GM18520 (cell line): ENCODE results near the gene FOSL1.

Experiments used
- ATAC-seq: cut with Tn5 transposase; IDR thresholded peaks from one replicate; pipeline ENCODE4 v1.9.1; 2021; ENCODE audit not compliant: unreplicated experiment

FOSL1 gene

GRCh38 chr11:65882120-65883057 lies 17.8 kb downstream of the FOSL1 start:
- no peak for ATAC-seq

DNA sequence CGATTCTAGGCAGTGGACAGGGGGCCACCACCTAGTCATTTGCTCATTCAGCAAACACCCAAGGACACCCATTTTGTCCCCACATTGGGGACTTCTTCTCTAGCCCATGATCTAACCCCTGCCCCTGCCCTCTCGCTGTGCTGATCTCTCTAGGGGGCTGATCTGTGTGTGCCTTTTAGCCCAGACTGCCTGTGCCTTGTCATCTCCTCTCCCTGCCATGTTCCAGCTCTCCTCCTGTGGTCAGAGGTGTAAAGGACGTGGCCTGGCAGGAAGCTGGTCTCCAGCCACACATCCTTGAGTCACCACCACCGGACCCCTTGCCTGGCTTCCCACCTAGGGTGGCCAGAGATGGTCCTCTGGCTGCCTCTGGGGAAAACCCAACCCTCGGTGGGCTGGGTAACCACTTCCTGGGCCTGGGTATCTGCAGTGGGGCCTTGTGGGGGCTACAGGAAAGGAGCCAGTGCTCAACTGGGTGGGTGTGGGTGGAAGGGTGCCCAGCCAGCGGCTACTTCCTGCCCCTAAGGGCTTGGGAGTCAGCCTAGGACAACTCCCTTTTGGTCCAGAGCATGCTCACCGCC lies 19.3 kb downstream of the FOSL1 start:
- ATAC-seq: no peak

- no peak for ATAC-seq
These were observed 20.2 kb downstream of the FOSL1 start for GRCh38 chr11:65880027-65880426.

DNA sequence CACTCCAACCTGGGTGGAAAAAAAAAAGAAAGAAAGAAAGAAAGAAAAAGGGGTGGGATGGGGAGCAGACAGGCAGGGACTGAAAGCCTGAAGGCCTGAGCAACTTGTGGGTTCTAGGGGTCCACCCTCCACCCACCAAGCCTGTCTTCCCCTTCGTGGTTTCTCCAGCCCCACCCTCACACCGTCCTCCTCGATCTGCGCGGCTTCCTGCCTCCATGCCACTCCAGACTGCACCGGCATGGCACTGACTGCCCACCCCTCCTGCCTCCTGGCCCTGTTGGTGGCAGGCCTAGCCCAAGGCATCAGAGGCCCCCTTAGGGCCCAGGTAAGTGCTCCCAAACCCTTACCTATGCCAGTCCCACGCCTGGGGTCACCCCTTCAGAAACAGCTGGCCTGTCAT lies 20.6 kb downstream of the FOSL1 start, which contains the start of gene CTSW:
Gene CTSW, plus strand, starts transcription at position 221 of the 400 bp plus-strand sequence. Its CDS starts 18 bp downstream, at position 239.
- no peak for ATAC-seq

- ATAC-seq: peak; percentile 83
These were observed 26.7 kb downstream of the FOSL1 start for GRCh38 chr11:65873318-65874156.

GRCh38 chr11:65872586-65873317 lies 27.4 kb downstream of the FOSL1 start, which contains the start of gene EFEMP2:
EFEMP2 (minus strand) TSS chr11:65872800; CDS start chr11:65872354, 446 bp downstream.
- ATAC-seq: no peak

- no peak for ATAC-seq
These were observed 28.2 kb downstream of the FOSL1 start for GRCh38 chr11:65871811-65872548.

GRCh38 chr11:65870706-65871681 lies 29.2 kb downstream of the FOSL1 start:
- ATAC-seq: no peak

DNA sequence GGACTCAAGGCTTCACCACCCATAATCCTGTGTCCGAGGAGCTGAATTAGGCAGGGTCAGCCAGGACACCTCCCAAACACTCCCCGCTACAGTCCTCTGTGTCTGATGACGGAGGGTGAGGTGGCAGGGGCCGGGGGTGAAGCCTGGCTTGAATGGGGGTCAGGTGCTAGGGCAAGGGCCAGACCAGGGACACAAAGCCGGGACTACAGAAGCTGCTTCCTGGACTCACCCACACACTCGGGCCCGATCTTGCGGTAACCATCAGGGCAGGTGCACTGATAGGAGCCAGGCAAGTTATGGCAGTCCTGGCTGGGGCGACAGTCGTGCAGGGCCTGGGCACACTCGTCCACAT lies 29.9 kb downstream of the FOSL1 start:
- no peak for ATAC-seq

GRCh38 chr11:65869643-65870306 lies 30.4 kb downstream of the FOSL1 start:
- ATAC-seq: no peak

DNA sequence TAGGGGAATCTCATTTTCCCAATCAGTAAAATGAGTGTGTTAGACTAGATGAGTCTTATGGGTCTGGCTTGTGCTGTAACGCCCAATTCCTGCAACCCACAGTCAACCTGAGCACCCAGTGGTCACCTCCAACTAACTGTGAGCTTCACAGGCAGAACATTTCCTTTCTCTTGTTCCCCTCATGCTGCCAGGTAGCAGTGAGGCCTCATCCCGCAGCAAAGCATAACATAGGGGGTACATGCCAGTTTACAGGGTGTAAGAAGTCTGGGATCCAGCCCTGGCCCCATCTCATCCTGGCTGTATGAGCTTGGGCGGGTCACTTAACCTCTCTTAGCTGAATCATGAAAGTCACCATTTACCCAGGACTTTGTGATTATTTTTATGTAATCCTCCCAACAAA lies 31.3 kb downstream of the FOSL1 start:
- no peak for ATAC-seq

DNA sequence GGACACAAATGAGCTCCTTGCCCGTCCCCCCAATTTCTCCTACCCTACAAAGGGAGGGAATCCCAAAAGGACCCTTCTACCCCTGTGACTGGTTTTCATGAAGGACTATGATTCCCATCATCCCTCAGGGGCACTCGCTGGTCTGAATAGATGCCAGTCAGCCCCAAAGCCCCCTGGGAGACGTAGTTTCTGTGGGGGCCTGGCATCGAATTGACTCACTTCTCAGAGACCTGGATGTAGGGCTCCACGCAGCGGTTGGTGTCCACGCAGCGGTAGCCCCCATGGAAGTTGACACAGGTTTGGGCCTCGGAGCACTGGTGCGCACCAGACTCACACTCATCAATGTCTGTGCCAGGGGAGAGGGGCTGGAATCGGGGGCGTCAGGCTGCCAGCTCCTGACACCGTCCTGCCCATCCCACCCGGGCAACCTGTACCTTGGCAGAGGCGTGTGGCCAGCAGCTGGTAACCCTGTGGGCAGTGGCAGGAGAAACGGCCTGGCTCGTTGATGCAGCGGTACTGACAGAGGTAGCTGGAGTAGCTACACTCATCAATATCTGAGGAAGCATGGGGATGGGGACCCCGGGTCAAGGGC lies 32.0 kb downstream of the FOSL1 start:
- ATAC-seq: no peak

- ATAC-seq: no peak
These were observed 32.7 kb downstream of the FOSL1 start for GRCh38 chr11:65867284-65868071.

DNA sequence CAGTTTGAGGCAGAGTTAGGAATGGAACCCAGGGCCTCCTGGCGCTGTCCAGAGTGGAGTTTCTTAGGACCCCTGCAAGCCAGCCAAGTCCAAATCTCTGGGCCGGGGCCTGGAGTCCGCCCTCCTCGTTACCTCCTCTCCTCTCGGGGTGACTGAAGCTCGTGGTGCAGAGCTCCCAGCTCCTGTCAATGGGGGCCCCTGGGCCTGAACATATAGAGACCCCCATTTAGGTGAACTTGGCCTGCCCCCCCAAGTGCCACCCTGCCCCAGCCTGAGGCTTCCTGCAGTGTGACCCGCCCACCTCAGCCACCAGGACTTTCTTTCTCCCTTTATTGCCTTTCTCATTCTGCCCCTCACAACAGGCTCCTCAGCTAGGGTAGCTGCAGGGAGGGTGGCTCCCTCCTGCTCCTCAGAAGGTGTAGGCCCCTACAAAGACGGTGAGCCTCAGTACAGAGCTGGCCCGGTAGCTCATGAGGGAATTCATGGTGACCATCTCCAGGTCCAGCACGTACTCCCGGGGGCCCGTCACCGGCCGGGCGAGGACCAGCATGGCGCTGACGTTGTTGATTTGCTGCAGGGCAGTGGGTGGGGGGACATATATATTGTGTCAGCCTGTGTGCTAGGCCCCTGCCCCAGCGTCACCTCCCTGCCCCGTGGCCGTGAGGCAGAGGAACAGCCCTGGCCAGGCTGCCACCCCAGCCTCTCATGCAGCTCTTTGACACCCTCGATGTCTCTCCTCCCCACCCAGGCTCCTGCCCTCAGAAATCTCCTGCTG lies 33.5 kb downstream of the FOSL1 start:
- ATAC-seq: no peak

- no peak for ATAC-seq
These were observed 34.5 kb downstream of the FOSL1 start for GRCh38 chr11:65865550-65866172.
